Measurements from ENCODE around the gene KRT6C.

The KRT6C gene

DNA sequence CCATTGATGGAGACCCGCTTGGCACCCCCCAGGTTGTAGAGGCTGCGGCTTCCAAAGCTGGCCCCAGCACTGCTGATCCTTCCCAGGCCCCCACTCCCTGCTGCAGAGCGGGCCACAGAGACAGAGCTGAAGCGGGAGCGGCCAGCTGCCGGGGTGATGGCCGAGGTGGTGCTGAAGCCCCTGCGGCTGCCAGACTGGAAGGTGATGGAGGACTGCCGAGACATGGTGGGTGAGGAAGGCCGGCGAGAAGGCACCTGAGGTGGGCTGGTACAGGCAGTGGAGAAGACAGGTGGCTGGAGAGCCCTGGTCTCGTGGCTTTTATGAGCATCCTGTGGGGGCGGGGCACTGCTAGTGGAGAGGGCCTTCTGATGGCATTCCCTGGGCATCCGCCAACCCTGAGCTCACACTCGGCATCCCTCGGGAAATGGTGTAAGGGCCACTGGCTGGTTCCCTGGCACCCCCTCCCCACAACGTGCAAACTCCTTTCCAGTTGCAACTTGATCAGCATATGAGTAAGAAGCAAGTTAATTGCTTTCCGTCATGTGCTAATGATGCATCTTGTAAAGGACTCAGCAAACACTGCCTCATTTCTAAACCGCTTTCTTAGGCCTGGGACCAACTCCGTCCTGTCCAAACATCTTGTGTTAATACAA is 39.4 kb downstream of the KRT6C start, which contains the start of gene KRT75:
TSS of gene KRT75 (minus strand) at position 291 of the 653 bp plus-strand sequence. CDS start at position 224, 67 bp downstream.
- no peak for DNase-seq

DNA sequence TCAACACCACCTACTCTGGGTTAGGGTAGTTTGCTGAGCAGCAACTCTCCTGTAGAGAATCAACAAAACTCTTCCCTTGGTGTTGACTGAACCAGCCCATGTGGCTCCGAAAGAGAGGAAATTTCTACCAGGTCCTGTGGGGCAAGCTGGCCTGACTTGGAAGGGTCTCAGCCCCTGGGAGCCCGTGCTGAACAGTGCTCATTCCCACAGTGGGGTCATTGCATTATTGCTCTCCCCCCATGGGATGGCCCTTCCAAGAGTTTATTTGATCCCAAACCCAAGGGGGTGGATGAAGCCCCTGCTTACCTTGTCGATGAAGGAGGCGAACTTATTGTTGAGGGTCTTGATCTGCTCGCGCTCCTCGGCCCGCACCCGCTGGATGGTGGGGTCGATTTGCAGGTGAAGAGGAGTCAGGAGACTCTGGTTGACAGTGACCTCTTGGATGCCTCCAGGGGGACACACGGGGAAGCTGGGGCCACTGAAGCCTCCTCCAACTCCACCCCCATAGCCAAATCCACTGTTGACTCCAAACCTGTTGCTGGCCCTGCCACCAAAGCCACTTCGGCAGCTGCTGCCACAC is 40.0 kb downstream of the KRT6C start:
- no peak for DNase-seq

DNA sequence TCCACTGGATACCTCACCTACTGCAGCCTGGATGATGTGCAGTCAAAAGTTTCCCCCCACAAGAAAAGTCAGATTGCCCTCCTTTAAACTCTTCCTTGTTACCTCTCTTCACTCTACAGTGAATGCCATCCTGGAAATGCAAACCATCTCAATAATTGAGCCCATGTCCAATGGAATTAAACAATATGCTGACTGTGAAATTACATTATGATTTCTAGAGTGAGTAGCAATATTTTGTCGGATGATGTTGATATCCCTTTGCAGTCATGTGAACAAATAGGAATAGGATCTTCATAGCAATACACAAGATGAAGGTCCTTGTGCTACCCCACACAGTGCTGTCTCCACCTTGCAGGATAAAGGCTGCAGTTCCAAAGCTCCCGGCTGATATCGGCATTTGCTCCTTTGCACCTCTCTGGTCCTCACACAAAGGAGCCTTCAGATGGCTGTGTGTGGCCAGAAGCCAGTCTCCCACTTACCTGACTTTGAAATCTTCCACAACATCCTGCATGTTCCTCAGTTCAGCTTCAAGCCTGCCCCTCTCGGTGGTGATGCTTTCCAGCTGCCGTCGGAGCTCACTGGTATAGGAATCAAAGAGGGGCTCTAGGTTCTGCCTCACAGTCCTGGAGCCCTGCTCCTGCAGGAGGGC is 40.9 kb downstream of the KRT6C start:
- DNase-seq: no peak

DNA sequence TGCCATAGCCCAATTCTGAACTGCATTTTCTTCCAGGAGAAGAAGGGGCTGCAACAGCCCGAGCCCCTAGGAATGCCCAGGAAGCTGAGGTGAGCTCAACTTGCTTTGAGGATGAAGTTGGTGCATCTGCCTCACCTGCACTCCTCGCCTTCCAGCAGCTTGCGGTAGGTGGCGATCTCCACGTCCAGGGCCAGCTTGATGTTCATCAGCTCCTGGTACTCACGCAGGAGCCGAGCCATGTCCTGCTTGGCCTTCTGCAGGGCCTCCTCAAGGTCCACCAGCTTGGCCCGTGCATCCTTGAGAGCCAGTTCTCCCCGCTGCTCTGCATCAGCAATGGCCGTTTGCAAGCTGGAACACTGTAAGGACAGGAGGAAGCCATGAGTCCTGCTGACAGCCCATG is 45.5 kb downstream of the KRT6C start:
- no peak for DNase-seq

DNA sequence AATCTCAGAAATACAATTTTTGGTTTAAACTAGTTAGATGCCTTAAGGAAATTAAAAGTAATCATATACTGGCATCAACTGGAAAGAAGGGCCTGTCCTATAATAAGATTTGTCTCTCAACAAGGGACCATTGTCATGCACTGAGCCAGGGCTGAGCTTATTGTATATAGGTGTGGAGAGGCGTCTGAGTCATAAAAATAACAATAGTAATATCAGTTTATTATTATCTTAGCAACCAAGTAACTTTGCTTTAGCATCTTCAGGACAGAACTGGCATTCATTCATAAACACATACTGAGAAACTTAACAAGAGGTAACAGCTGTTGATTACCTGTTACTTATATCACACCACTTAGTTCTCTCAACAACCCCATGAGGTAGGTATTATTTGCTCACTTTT is 46.5 kb downstream of the KRT6C start:
- no peak for DNase-seq

DNA sequence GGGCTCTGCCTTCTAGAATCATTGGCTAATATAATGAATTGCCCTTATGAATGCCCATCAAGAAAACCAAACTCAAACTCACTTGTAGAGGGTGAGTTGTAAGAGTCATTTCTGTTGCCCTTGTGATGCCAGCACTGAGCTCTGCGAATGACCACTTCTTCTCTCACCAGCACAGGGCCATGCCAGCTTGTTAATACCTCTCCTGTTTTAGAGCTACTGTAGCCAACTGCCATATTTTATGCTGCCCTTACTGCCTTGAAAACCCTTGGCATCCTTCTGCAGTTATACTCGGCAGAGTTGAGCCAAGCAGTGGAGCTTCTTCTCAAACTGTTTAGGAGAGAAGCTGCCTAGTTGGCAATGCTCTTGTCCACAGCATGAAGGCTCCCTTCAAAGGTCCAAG is 47.6 kb downstream of the KRT6C start:
- no peak for DNase-seq

DNA sequence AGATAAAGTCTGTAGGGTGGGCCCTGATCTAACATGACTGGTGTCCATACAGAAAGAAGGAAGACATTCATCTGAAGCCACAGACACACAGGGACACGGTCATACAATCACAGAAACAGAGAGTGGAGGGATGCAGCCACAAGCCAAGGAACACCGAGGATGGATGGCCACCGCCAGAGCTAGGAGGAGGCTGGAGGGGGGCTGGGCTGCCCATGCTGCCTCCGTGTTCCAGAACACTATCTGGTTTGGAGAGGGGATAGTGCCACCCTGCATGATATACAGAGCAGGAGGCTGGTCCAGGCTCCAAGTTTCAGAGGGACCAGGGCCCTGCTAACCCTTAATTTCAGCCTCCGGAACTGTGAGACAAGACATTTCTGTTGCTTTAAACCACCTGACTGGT is 48.1 kb downstream of the KRT6C start:
- DNase-seq: no peak

DNA sequence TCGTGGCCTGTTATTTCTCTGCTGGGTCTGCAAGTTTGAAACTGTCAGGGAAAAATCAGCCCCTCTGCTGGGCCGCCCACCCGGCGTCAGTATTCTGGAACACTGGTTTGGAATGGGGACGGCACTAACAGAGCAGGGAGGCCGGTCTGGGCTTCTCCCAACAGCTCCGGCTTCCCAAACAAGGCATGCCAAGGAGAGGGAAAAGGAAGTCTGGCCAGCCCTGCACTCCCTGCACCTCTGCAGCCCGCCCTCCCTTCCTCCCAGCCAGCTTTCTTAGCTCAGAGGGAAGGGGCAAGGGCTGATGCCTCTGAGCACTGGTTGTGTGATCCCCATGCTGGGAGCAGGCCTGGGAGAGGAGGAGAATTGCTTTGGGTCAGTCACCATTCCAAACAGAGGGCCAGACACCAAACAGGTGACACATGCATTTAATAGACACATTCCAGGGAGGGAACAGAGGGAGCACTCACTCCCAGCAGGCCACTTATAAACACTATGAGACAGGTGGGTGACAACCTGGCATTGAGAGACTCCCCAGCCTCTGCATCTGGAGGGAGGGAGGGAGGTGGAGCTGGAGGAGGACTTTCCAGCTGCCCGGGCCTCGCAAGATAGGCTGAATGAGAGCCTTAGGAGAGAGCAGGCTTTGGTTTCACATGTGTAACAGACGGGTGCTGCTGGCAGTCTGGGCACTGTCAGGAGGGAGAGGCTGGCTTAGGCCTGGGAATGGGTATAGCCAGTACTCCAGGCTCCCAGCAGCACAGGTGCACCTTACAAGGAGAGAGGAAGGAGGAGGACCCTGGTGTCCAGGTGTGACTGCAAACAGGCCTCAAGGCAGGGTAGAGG is 49.7 kb downstream of the KRT6C start:
- no peak for DNase-seq

DNA sequence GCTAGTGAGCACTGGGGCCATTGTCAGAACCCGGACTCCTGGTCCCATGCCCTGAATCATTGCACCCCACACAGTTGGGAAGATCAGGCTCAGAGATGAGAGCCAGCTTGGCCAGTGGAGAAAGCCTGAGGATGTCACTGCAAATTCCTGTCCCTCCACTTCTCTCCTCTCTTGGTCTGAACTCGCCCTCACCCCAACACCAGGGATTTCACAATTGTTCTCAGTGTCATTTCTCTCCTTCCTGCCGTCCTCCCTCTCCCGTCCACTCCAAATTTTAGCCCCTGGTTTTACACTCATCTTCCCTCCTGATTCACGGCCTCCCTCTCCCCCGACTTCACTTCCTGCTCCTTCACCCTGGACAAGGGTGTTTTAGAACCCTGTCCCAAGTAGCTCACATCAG is 50.6 kb downstream of the KRT6C start:
- DNase-seq: no peak

DNA sequence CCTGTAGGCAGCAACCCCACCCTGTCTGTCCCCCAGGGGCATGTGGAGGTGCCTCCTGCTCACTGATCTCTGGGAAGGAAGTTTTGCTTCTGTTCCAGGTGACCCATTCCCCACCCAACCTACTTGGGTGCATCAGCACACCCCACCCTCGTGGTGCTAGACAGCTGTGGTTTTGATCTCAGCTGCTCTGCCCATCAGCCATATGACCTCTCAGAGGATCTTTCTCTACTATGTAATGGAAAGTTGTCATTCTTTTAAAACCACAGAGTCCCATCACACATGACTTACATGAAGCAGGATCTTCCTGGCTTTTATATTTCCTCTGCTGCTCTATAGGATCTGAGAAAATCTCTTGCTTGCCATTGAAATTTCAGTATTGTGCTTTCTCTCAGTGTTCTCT is 53.9 kb downstream of the KRT6C start:
- DNase-seq: no peak

DNA sequence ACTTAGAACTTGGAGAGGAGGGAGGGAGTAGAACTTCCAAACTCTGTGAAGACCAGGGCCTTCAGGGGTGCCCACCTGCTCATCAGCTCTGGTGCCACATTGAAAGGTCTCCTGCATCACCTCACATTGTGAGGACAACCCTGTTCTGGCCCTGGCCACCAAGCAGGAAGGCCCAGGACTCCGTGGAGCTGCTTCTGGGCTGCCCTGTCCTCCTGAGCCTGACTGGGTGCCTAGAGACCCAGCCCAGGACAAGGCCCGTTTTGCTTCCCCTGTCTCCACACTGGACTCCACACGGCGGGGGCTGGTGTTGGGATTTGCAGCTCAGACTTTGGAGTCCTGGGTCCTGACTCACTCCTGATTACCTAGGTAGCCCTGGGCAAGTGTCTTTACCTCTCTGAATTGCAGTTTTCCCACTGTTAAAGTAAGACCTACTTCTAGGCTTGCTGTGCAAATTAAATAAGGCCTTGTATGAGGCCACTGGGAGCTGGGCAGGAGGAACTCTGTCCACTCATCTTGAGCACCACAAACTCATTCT is 55.0 kb downstream of the KRT6C start:
- no peak for DNase-seq

Data from activated naive CD4-positive, alpha-beta T cell treated with anti-CD3 and anti-CD28 coated beads, Interleukin-2, amount 50 U/mL, for 16 hours (primary cell).